Stimulated activated CD4-positive, alpha-beta T cell treated with anti-CD3 and anti-CD28 coated beads, Interleukin-4, amount 100 ng/mL, for 48 hours (primary cell): ENCODE measurements around the gene FUT6.
"Not testable (repeated sequence)": the region's sequence is repeated elsewhere in the genome, so short reads cannot be mapped to it uniquely, and the experiment has no call there.

ENCODE experiments used
- DNase-seq, 2 donors: peaks; one replicate each; pipeline ENCODE4 v3.0.0-alpha.2; 2020; ENCODE audit warnings: low read depth in 2 of 2

Gene FUT6

GRCh38 chr19:5839065-5840017 is at the start of gene FUT6:
Gene FUT6, minus strand, starts transcription at chr19:5839702. Its CDS starts 7,135 bp downstream, at chr19:5832567.
- DNase-seq, result no peak

DNA sequence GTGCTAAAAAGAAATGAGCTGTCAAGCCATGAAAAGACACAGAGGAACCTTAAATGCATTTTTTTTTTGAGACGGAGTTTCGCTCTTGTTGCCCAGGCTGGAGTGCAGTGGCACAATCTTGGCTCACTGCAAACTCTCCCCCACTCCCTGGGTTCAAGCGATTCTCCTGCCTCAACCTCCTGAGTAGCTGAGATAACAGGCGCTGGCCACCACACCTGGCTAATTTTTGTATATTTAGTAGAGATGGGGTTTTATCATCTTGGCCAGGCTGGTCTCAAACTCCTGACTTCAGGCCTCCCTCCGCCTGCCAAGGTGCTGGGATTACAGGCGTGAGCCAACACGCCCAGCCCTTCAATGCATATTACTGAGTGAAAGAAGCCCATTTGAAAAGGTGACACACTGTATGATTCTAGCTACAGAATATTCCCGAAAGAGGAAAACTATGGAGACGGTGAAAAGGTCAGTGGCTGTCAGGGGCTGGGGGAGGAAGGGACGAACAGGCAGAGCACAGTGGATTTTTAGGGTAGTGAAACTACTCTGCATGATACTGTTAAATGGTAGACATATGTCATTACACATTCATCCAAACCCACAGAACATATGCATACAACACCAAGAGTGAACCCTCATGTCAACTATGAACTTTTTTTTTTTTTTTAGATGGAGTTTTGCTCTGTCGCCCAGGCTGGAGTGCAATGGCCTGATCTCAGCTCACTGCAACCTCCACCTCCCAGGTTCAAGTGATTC is 44.7 kb upstream of the FUT6 start:
- not testable (repeated sequence) for DNase-seq

- not testable (repeated sequence) for DNase-seq
These were observed 43.8 kb upstream of the FUT6 start for GRCh38 chr19:5883157-5883873.

DNA sequence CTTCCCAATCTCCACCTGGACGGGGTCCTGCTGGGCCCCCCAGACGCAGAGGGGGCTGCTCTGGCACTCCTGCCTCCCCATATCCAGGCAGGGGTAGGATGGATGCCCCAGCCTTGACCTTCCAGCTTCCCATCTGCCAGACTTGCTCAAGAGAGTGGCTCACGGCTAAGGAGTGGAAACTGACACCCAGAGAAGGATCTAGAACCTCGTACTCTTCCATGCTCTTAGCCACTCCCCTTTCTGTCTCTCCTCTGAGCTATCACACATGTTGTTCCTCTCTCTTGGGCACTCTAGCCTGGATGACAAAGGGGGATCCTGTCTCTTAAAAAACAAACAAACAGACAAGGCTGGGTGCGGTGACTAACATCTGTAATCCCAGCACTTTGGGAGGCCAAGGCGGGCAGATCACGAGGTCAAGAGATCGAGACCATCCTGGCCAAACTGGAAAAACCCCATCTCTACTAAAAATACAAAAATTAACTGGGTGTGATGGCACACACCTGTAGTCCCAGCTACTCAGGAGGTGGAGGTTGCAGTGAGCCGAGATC is 43.0 kb upstream of the FUT6 start:
- no peak for DNase-seq

GRCh38 chr19:5881543-5882299 is 42.2 kb upstream of the FUT6 start:
- DNase-seq, result no peak

- no peak for DNase-seq
These were observed 41.1 kb upstream of the FUT6 start for GRCh38 chr19:5880604-5881078.

- DNase-seq, result no peak
These were observed 40.7 kb upstream of the FUT6 start for GRCh38 chr19:5880196-5880595.

- no peak for DNase-seq
These were observed 38.4 kb upstream of the FUT6 start for GRCh38 chr19:5877882-5878281.

DNA sequence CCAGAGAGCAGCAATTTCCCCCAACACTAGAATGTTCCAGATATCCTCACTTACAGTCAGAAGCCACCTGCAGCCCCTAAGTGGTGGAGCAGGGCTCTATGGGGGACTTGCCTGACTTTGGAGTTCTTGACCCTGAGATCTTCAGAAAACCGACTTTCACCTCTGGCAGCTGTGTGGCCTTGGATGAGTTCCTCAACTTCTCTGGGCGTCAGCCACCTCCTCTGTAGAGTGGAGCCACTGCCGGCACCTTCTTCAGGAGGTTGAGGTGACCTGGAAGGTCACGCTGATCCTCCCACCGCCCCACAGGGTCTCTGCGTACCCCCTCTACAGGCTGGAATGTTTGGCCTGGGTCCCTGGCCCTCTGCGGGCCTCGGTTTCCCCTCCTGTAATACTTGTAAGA is 37.9 kb upstream of the FUT6 start:
- no peak for DNase-seq

GRCh38 chr19:5874496-5874895 is 35.0 kb upstream of the FUT6 start:
- not testable (repeated sequence) for DNase-seq

DNA sequence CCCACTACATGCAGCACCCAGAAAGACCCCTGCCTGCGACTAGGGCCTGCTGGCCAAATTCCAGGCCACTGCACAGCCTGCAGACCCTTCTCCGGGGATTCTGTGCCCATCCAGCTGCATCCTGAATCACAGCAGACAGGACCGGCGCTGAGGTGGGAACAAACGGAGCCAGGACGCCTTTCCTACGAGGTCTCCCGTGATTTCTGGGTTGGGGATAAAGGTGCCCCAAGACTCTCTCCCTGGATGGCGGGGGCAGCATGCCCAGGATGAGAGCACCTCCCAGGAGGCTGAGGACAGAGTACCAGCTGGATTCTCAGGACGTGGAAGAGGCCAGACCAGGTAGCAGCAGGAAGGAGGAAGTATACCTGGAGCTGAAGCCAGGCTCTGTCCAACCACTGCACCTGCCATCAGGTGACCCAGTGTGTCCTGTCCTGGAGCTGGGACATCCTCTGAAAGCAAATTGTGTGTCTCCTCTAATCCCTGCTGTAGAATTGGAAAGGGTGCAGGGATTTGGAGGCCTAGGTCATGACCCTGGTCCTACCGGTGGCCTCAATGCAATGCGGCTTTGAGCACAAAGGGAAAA is 34.2 kb upstream of the FUT6 start:
- no peak for DNase-seq

GRCh38 chr19:5870986-5871394 is 31.5 kb upstream of the FUT6 start:
- DNase-seq, result no peak

DNA sequence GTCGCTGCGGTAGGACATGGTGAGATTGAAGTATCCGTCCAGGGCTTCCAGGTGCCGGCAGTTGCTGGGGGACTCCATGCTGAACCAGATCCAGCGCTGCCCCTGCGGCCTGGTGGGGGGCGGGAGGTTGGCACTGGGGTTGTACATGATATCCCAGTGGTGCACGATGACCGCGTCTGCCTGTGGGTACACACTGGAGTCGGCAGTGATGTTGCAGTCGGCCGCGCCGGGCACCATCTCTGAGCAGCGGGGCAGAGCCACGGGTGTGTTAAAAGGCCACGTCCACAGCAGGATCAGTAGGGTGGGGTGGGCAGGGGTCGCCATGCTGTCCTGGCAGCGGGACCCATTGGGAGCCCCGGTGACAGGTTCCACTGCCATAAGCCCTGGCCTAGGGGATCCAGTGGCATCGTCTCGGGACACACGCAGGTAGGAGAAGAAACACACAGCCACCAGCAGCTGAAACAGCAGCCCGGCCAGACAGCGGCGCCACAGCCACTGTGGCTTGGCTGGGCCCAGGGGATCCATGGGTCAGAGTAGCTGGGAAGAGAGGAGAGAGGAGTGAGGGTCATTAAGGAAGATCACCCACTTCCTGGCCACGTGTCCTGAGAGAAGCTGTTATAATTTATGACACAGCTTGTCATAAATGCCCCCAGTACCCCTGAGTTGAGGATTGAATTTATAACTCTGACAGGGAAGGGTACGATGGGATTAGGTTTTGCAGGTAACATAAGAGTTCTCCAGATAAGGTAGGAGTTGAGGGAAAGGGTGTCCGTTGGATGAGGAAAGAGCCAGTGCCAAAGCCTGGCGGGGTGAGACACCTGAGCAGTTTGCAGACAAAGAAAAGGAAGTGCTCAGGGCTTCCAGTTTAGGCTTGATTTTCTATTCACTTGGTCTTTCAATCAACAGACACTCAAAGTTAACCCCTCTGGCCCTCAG is 28.0 kb upstream of the FUT6 start:
- DNase-seq, result no peak

DNA sequence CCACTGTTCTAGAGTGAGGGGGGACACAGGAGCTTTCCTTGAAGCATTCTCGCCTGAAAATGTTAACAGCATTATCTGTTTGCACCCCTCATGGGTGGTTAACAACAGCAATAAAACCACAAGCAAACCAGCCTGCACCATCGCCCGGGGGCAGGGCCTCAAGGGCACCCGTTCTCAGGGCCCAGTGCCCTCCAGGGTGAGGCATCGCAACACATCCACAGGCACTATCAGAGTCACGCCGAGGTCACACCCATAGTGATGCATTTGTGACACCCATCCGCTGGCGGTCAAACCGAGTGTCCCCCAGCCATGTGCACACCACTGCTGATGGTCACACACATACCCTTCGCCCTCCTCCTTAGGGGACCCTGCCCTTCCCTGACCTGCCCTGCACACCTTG is 26.3 kb upstream of the FUT6 start:
- no peak for DNase-seq

DNA sequence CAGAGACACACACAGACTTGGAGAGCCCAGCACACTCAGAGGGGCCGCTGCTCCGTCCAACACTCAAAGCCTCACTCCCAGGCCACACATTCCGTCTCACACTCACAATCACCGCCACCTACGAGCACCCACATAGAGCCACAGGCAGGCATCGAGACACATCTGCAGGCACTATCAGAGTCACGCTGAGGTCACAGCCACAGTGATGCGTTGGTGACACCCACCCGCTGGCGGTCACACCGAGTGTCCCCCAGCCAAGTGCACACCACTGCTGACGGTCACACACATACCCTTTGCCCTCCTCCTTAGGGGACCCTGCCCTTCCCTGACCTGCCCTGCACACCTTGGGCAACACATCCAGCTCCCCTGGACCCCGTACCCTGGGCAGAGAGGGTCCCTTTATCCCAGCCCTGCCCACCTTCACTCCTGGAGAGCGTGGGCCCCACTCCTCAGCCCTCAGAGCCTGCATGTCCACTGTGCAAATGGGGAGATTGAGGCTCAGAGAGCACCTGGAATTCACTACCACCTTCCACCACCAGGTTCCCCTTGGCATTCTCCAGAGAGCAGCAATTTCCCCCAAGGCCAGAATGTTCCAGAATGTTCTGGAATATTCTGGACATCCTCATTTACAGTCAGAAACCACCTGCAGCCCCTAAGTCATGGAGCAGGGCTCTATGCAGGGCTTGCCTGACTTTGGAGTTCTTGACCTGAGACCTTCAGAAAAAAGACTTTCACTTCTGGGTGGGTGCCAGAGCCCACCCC is 25.4 kb upstream of the FUT6 start:
- DNase-seq, result no peak

GRCh38 chr19:5864013-5864720 is 24.7 kb upstream of the FUT6 start:
- DNase-seq, result no peak

DNA sequence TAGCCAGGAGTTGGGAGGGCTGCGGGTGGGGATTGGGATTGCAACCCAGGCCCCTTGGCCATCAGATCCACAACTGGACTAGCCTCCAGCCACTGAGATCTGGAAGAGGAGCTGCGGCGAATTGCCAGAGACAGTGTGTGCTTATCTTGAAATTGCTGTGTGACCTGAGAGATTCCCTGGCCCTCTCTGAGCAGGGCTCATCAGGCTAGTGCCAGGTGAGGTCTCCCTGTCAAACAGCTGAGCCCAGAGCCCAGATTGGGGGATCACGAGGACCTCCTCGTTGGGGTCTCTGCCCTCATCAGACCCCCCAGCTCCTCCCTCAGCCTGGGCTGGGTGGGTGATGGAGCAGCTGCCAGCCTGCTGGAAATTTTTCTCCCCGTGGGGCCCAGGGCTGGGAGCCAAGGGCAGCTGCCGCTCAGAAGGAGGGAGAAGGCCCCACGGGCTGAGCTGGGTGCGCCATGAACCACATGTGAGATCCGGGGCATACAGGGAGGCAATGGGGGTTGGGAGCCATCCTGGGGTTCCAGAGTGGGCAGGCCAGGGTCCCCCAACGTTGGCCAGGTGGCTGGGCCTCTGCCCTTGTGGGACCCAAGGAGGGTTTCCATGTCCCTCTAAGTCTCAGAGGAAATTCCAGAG is 23.6 kb upstream of the FUT6 start:
- no peak for DNase-seq
